Non-pigmented ciliary epithelial cell (primary cell): Measurements from ENCODE around the gene ZFYVE27.
A peak's percentile ranks its signal among the peaks of the same experiment; 100 is the strongest.

Experiments used
- DNase-seq: peaks from one replicate; pipeline ENCODE4 v3.0.0-alpha.2; 2010; ENCODE audit warnings: low read depth

The ZFYVE27 gene

DNA sequence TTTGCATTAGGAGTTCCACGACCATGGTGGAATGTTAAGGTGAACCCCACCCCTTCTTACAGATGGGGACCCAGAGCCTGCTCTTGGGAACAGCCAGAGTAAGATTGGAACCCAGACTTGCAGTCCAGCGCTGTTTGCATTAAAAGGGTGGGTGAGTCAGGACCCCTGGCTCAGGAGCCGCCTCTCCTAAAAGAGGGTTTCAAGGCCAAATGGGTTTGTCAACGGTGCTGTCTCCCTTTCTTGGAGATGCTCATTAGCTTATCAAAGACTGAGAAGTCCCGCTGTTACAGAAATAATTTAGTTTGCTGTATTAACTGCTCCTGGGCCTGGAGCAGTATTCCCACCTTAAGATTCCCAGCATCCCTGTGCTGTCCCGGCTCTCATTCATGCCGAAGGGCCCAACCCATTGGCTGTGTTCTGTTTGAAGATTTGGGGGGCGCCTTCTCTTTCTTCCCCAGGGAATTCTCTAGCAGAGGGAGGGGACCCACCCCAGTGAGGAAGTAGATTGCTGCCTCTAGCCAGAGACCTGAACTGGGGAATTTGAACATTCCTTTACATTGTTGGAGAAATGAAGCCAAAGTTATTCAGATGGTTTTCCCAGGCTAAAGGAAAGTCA is 21.6 kb upstream of the ZFYVE27 start:
- no peak for DNase-seq

DNA sequence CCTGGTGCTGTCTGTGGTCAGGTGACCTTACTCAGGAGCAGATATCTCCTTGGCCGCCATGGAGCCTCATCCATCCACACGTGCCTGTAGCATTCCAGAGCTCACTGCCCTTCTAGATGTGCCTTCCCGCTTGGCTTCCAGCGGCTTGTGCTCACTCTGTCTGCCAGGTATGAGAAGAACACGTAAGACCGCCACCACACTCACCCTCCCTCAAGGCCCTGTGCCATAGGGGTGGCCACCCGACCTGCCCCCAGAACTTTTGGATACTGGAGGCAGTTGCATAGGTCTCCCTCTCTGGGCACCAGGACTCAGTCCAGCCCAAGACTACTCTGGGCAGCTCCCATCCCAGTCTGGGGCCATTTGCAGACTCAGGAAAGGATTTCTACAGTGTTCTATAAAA is 19.3 kb upstream of the ZFYVE27 start:
- DNase-seq, result no peak

DNA sequence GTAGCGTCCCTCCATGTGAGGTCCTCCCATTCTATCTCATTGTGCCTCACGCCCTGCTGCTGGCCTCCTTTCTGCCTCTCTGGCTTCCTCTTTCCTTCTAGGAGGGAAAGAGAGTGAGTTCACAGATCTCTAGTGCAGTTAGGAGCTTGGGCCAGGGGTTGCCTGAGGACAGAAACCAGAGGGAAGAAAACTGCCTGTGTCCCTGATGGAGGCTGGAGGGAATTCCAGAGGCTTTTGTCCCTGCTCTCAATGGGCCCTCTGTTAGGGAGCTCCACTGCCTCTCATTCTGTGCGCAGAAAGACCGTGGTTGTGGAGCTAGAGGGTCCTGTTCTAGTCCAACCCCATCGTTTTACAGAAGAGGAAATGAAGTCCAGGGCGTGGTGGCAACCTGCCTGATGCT is 18.8 kb upstream of the ZFYVE27 start:
- no peak for DNase-seq

DNA sequence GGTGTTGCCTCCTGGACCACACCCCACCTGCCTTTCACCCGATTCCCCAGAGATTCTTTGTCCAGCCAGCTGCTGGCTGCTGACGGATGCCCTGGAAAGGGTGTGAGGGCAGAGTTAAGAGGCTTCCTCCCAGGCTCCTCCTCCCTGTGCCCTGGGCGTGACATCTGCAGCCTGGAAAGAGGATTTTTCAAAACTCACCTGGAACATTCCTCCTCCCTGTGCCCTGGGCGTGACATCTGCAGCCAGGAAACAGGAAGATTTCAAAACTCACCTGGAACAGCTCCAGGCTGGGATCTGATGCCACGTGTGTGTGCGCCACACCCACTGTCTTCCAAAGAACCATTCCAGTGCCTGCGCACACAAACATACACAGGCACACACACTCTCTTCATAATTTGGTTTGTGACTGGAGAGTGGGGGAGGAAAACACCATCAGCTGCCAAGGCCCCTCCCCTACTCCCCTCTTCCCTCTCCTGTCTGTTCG is 18.2 kb upstream of the ZFYVE27 start:
- DNase-seq, result no peak

DNA sequence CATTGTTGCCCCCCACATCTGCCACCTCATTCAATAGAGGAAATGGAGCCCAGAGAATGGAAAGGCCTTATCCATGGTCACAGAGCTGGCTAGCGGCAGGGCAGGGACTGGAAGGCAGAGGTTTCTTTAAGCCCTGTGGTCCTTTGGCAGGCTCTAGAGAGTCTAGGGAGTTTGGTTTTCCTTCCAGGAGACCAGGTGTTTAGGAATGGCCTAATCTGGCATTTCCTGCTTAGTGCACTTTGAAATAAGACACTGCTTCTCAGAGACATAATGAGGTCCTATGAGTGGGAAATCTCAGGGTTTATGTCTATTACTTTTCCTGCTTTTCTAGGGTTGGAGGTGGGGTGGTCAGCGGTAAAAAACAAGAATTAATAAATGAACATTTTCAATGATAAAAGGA is 17.3 kb upstream of the ZFYVE27 start:
- no peak for DNase-seq

DNA sequence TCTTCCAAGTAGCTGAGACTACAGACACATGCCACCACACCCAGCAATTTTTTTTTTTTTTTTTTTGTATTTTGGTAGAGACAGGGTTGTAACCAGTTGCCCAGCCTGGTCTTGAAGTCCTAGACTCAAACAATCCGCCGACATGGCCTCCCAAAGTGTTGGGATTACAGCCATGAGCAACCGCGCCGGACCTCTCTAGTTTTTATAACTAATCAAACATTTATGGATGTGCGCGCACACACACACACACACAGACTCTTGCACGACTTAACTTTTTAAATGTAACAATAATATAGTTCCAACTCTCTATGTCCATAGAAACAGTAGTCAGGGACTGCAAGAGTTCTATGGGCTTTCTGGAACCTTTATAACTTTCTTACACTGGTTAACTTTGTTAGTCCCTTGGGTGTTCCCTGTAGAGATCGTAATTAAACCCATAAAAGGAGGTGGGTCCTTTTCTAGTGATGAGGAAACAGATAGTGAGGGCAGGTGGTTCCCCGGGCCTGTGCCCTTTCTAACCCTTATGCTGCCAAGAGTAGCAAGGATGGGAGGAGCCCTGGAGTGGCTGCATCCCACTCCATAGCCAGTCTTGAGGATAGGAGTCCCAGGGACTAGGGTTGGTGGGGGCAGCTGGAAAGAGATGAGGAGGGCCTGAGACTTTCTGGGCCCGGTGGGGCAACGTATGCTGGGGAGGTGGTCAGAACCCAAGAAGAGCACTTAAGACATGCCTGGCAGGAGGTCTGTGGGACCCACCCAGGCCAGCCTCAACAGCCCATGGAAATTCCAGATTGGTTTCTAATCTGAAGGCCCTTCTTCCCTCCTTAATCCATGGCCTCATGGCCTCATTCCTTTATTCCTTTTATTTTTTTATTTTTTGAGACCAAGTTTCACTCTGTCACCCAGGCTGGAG is 14.8 kb upstream of the ZFYVE27 start:
- no peak for DNase-seq

DNA sequence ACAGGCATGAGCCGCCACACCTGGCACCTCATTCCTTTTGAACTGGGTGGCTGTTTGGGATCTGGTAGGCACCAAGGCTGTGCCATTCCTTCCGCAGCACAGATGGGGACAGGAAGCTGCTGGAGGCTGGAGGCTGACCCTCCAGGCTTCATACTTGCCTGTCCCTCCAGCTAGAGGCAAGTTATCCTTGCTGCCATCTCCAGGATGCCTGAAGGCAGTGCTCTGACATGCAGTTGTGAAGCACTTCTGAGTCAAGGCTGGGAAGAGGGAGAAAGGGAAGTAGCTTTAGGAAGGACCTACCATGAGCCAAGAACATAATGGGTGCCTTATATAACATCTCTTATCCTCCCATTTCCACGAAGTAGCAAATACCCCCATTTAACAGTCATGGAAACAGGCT is 13.9 kb upstream of the ZFYVE27 start:
- DNase-seq, result no peak

DNA sequence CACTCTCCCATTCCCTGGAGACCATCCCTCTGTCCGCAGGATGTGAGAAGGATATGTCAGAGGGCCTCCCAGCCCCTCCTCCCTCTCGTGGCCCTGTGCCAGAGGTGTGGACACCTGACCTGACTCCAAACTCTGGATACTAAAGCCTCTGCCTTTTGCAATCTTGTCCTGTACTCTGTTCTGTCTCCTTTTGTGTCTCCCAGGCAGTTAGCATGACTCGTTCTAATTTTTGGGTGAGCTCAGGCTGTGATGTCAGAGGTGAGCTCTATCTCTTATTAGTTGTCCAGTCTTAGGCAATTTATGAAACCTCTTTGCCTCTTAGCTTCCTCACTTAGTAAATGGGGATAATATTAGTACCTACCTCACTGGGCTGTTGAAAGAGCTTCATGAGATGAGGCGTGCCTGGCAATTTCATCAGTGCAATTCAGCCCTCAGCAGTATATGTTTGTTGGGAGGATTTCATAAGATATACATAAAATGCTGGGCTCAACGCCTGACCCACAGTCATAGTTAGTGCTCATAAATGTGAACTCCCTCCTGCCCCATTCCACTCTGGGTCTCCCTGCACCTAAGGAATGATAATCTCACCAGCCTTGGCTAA is 12.5 kb upstream of the ZFYVE27 start:
- DNase-seq, result no peak

DNA sequence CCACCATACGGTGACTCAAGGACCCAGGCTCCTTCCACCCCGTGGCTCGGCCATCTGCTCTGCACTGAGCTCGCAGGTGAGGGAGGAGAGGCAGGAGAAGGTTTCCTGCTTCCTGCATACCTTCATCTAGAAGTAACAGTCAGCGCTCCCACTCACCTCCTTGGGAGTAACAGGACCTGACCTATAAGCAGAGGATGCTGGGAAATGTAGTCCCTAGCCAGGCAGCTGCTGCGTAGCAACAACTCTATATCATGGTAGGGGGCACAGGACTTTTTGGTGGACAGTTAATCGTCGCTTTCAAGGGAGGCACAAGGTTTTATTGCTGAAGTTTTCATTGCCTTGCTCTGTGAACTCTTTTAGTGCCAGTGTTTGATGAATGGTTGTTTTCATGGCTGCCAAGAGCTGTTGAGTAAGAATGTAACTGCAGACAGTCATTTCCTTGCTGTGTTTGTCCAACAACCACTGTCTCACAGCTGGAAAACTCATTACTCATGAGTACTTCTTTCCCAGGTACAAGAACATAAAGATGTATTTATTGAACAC is 10.2 kb upstream of the ZFYVE27 start:
- DNase-seq, result peak; percentile 13

DNA sequence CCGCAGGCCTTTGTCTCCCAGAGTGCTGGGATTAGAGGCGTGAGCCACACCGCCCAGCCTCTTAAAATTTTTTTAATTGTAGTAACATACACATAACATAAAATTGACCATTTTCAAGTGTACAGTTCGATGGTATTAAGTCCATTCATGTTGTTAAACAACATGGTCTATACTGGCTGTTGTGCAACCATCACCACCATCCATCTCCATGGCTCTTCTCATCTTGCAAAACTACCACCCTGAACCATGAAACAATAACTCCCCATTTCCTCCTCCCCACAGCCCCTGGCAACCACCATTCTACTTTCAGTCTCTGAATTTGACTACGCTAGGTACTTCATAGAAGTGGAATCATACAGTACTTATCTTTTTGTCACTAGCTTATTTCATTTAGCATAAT is 7.9 kb upstream of the ZFYVE27 start:
- no peak for DNase-seq

DNA sequence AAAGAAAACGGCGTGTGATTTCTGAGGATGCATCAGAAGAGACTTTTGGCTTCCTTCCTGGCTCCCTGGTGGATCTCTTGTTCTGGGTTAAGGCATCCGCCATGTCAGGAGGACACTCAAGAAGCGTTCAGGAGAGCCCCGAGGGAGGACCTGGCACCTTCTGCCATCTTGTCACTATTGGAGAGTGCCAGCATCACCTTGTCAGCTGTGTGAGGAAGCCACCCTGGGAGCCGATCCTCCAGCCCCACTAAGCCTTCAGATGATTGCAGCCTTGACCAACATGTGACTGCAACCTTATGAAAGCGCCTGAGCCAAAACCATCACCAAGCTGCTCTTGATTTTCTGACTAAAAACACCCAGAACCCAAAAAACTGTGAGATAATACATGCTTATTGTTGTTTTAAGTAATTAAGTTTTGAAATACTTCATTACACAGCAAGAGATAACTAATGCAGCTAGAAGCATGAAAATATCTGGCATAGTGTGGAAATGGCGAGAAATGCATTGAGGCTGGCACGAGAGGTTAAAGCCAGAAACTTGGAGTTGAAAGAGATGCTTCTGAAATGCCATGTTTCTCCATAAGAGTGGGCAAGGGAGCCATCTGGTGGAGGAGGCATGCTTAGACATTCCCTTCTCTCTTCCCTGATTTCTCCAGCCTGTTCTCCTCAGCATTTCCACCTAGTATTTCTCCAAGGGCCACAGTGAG is 5.4 kb upstream of the ZFYVE27 start:
- DNase-seq, result peak; percentile 31

DNA sequence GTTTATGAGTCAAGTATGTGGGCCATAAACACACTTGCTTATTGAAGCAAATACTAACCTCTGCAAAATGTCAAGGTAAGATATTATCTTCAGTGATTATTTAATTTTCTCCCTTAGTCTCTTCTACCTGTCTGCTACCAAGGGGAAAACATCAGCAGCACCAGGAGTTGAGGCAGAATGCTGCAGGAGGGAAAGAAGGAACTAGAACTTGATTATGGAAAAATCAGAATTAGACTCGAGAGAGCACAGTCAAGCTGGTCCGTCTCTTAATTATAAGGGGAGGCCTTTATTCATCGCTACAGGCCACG is 4.9 kb upstream of the ZFYVE27 start:
- DNase-seq, result no peak

DNA sequence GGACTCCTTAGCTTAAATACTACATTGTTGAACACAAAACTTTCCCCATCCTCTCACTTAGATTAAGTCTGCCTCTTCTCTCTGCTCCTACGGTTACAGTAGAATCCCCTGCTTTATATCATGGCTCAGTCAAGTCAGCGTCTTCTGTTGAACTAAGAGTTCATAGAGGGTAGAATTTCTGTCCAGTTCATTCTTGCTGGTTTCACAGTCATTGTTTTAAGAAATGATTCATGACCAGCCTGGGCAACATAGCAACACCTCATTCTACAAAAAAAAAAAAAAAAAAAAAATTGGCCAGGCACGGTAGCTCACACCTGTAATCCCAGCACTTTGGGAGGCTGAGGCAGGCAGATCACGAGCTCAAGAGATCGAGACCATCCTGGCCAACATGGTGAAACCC is 3.7 kb upstream of the ZFYVE27 start:
- no peak for DNase-seq

DNA sequence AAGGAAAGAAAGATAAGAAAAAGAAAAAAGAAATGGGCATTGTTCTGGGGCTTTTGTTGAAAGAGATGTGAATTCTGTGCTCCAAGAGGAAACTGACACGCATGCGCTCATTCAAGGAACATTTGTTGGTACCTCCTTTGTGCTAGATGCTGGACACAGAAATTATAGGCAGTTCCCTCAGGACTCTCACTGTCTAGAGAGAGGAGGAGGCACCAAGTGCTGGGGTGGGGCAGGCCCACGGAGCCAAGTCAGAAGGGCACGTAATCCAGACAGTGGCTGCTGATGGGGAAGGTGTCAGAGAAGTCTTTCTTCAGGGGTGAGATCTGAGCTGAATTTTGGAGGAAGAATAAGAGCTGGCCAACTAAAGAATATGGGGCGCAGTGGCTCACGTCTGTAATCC is 2.9 kb upstream of the ZFYVE27 start:
- DNase-seq, result no peak

DNA sequence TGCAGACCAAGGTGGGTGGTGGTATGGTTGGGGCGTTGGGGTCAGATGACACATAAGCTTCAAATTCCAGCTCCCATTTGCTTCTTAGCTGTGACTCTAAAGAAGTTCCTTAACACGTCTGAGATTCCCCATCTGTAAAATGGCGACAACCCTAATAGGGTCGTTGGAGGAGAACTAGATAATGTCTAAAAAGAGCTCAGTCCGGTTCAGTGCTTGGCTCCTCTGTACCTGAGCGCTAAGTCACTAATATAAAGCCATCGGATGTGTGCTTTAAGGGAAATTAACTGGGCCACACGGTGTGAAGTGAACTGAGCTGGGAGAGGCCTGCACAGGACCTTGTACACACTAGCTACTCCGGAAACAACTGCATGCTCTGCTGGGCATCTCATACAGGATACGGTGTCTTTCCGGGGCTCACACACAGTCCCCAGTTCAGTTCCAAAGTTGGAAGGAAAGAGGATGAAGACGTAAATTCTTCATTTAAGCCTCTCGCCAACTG is 476 bp upstream of the ZFYVE27 start:
- DNase-seq, result no peak

DNA sequence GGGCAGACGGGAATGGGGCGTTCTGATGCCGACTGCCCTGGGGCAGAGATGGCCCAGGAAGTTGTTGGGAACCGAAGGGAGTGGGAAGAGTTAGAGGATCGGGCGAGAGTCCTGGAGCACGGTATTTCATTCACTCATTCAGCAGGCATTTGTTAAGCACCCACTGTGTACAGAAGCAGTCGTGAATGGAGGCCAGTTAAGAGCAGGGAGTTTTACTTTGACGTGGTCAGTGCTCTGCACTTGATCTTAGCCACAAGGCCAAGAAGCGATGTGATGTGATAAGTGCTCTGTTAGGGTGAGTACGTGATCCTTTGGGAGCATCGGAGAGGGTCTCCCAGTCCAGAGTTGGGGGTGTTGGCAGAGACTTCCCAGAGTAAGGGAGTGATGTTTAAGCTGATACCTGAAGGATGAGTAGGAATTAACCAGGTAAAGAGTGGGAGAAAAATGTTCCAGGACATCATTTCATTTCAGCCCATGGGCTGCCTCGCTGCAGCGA is 890 bp downstream of the ZFYVE27 start:
- DNase-seq, result no peak

DNA sequence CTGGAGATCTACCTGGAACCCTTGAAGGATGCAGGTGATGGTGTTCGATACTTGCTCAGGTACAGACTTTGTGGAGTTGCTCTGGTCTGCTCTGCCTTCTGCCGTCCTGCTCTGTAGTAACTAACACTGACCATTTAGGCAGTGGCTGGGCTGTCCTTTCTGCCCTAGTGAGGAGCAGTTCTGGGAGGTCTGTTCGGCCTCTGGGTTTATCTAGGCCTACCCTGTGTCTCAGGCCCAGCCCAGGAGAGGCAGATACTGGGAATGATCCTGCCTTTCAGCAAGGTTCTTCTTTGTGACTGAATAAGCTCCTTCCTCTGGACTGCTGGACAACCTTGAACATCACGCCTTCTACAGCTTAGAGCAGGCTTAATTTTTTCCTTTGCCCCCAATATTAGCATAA is 1.7 kb downstream of the ZFYVE27 start:
- no peak for DNase-seq

DNA sequence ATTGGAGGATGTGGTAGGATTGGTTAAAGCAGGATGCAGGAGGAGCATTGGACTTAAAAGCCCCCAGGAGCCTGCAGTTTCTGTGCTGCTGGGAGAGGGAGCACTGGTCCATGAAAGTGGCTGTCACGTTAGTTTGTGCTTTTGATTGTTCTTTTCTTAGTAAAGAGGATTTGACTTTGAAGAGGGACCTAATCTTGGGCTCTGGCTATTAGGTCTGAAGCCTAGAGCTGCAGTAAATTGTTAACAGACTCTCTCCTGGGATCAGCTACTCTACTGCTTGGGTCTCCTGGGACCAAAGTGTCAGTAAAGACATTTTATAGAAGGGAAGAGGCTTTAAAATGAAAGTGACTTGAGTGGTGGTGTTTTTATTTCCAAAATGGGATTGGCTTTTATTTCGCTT is 3.7 kb downstream of the ZFYVE27 start:
- no peak for DNase-seq

DNA sequence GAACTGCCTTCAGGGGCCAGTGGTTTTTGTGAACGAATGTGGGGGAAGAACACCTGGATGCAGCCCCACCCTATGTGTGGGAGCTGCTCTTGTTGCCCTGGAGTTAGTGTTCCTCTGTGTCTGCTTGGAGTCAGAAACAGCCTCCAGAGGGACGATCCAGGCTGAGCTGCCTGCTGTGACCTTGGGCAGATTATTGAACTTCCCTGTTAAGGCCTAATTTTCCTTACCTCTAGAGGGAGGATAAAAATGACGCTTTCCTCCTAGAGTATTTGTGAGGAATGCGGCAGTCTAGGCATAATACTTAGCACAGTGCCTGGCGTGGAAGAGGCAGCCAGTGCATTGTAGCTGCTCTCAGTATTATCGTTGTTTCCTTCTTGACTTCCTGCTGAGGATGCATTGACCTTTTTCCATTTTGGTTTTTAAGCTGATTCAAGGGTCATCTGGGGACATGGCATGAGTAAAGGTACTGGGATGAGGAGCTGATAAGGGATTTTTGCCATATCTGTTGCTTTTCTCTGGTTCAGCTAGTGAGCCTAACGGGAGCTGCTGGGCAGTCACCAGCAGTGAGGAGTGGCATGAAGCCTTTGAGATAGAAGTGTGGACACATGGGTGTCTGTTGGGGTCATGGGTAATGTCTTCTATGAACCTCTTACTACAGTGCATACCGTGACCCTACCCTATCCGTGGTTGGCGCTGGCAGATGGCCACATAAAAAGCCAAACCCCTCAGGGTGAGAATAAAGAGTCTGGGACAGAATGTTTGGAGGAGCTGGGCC is 6.4 kb downstream of the ZFYVE27 start:
- DNase-seq, result no peak

DNA sequence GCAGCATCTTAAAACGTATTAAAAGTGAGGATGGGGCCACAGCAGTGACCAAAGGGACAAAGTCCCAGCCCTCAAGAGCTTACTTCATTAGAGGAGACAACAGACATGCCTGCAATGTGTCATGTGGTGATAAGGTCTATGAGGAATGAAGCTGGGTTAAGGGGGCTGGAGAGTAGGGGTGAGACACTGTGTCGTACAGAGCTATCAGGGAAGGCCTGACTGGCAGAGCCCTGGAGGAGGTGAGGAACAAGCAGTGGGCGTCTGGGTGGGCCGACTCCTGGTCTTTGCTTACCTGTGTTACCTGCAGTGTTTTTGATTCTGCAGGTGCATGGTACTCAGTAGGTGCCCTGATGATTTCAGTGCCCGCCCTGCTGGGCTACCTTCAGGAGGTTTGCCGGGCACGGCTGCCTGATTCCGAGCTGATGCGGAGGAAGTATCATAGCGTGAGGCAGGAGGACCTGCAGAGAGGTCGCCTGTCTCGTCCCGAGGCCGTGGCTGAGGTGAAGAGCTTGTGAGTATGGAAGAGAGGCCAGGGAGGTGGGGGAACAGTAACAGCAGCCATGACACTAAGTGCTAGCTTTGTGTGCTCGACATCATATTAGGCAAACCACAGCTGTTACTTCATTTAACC is 7.6 kb downstream of the ZFYVE27 start:
- no peak for DNase-seq

DNA sequence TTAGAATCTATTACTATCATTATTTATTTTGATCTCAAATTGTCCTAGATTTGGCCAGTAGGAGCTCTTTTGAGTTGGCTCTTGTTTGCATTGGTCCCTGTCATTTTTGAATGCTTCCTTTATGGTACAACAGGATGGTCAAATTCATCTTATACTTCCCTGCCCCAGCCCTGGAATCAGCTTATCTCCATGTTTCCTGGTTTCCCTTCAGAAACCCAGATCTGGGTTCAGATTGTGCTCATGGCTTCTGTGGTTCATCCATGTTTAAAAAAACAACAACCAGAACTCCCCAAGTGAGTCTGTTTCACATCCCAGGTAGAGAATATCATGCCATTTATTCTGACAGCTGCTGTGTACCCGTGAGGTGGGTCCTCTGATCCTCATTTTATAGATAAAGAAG is 10.6 kb downstream of the ZFYVE27 start:
- DNase-seq, result no peak
